ENCODE measurements around the gene BCL2L13. TPM values are rescaled to one million over a fixed set of nuclear protein-coding genes. Genes with fewer than 3 reads are reported as not detected.
A peak's percentile ranks its signal among the peaks of the same experiment; 100 is the strongest.

The BCL2L13 gene
- 10 to 100 TPM; 64.7 to 67.9 TPM for total RNA-seq

GRCh38 chr22:17638432-17639246 is at the start of gene BCL2L13:
Gene BCL2L13, plus strand, starts transcription at chr22:17638757. Its CDS starts 16,955 bp downstream, at chr22:17655712.
- intact Hi-C loops (cut with DNase I): loop anchor here (1.0 kb wide), 1 partner anchor 9 kb away; no protein-coding TSS in a partner anchor
- DNase-seq (ENCODE audit: low spot score): peak; percentile 91
- 0% methylated on average over 51 of the region's 70 CpGs for WGBS
- Histone ChIP-seq H3K27me3 (replicated peaks; ENCODE audit: insufficient read depth) (no peaks in the 10 kb centered on the region), H3K4me3 (peak within 1 kb of the TSS; percentile 68 to 89), H3K9me3 (no peaks in the 10 kb centered on the region), H3K27ac (peak within 1 kb of the TSS; percentile 98 to 99), H3K4me1 (replicated peaks) (peaks cover 7% of the 10 kb centered on the region), H3K36me3 (no peaks in the 10 kb centered on the region)
- TF ChIP-seq CTCF (IDR thresholded peaks at IDR 0.05) (peak in 2 of 4 experiments; percentile 35 to 53), POLR2AphosphoS5 (IDR thresholded peaks at IDR 0.05) (peak; percentile 97), POLR2A (IDR thresholded peaks at IDR 0.05) (peak; percentile 98)

- DNase-seq (ENCODE audit: low spot score): no peak
- intact Hi-C loops (cut with DNase I): no loop called here
- peaks cover 0 to 15% of the 10 kb centered on the region in 2 donors for H3K36me3 ChIP-seq
Observed at GRCh38 chr22:17589810-17590375, 48.7 kb upstream of the BCL2L13 start.

GRCh38 chr22:17590586-17590985 is 48.0 kb upstream of the BCL2L13 start:
- H3K27me3 ChIP-seq (replicated peaks; ENCODE audit: insufficient read depth): no peaks in the 10 kb centered on the region
- no peaks in the 10 kb centered on the region for H3K4me1 ChIP-seq (replicated peaks)
- no peak for DNase-seq (ENCODE audit: low spot score)
- intact Hi-C loops (cut with DNase I): no loop called here
- no peak overlapping the region for H3K4me3 ChIP-seq
- no peak overlapping the region for H3K27ac ChIP-seq
- TF ChIP-seq POLR2AphosphoS5 (IDR thresholded peaks at IDR 0.05) (no peak), POLR2A (IDR thresholded peaks at IDR 0.05) (no peak), CTCF (IDR thresholded peaks at IDR 0.05) (no peak)
- H3K9me3 ChIP-seq: no peaks in the 10 kb centered on the region
- H3K36me3 ChIP-seq: peaks cover 0 to 15% of the 10 kb centered on the region in 2 donors
- 79% methylated on average over 5 of the region's 5 CpGs for WGBS

More at GRCh38 chr22:17589810-17590375, 48.7 kb upstream of the BCL2L13 start:
- no peaks in the 10 kb centered on the region for H3K27me3 ChIP-seq (replicated peaks; ENCODE audit: insufficient read depth)
- no peaks in the 10 kb centered on the region for H3K9me3 ChIP-seq
- WGBS: 87% methylated on average over 10 of the region's 10 CpGs
- no peaks in the 10 kb centered on the region for H3K4me1 ChIP-seq (replicated peaks)
- no peak overlapping the region for H3K27ac ChIP-seq
- H3K4me3 ChIP-seq: no peak overlapping the region
- no peak for TF ChIP-seq CTCF (IDR thresholded peaks at IDR 0.05)
- no peak for TF ChIP-seq POLR2A (IDR thresholded peaks at IDR 0.05)
- no peak for TF ChIP-seq POLR2AphosphoS5 (IDR thresholded peaks at IDR 0.05)

- no peak for DNase-seq (ENCODE audit: low spot score)
- H3K27me3 ChIP-seq (replicated peaks; ENCODE audit: insufficient read depth): no peaks in the 10 kb centered on the region
- H3K4me1 ChIP-seq (replicated peaks): no peaks in the 10 kb centered on the region
- H3K9me3 ChIP-seq: no peaks in the 10 kb centered on the region
- no peak overlapping the region for H3K27ac ChIP-seq
- no peak for TF ChIP-seq POLR2A (IDR thresholded peaks at IDR 0.05)
- no peak for TF ChIP-seq CTCF (IDR thresholded peaks at IDR 0.05)
- no peak for TF ChIP-seq POLR2AphosphoS5 (IDR thresholded peaks at IDR 0.05)
- H3K36me3 ChIP-seq: peaks cover 3 to 20% of the 10 kb centered on the region in 2 donors
- intact Hi-C loops (cut with DNase I): no loop called here
- 86% methylated on average over 5 of the region's 5 CpGs for WGBS
- no peak overlapping the region for H3K4me3 ChIP-seq
Observed at GRCh38 chr22:17592201-17592600, 46.4 kb upstream of the BCL2L13 start.
